ENCODE measurements around the gene AQP5. TPM values are rescaled to one million over a fixed set of nuclear protein-coding genes. Genes with fewer than 3 reads are reported as not detected.

Gene AQP5
- total and polyA plus RNA-seq, 4 donors: 7.5 to 57.1 (median 35.2) TPM

DNA sequence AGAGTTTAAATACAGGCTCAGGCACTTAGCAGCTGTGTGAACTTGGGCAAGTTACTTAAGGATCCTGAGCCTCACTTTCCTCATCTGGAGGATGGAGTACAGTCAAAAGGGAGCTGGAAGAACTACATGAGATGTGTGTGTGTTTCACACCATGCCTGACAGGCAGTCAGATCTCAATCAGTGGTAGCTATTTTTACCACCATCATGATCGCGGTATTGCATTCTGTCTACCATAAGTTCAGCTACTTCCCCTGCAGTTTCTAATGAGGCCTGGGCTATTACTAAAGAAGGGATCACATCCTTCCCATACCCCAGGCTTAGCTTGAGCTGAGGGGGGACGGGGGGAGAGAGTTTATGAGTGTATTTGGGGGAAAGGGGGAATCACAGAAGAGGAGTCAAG lies 18.1 kb downstream of the AQP5 start:
- TF ChIP-seq, protein P1, sequence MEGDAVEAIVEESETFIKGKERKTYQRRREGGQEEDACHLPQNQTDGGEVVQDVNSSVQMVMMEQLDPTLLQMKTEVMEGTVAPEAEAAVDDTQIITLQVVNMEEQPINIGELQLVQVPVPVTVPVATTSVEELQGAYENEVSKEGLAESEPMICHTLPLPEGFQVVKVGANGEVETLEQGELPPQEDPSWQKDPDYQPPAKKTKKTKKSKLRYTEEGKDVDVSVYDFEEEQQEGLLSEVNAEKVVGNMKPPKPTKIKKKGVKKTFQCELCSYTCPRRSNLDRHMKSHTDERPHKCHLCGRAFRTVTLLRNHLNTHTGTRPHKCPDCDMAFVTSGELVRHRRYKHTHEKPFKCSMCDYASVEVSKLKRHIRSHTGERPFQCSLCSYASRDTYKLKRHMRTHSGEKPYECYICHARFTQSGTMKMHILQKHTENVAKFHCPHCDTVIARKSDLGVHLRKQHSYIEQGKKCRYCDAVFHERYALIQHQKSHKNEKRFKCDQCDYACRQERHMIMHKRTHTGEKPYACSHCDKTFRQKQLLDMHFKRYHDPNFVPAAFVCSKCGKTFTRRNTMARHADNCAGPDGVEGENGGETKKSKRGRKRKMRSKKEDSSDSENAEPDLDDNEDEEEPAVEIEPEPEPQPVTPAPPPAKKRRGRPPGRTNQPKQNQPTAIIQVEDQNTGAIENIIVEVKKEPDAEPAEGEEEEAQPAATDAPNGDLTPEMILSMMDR (IDR thresholded peaks at IDR 0.05; ENCODE audit: control extremely low read depth, extremely low read depth): no peak
- WGBS, 2 donors: 76 to 78% methylated on average over 3 of the region's 3 CpGs

DNA sequence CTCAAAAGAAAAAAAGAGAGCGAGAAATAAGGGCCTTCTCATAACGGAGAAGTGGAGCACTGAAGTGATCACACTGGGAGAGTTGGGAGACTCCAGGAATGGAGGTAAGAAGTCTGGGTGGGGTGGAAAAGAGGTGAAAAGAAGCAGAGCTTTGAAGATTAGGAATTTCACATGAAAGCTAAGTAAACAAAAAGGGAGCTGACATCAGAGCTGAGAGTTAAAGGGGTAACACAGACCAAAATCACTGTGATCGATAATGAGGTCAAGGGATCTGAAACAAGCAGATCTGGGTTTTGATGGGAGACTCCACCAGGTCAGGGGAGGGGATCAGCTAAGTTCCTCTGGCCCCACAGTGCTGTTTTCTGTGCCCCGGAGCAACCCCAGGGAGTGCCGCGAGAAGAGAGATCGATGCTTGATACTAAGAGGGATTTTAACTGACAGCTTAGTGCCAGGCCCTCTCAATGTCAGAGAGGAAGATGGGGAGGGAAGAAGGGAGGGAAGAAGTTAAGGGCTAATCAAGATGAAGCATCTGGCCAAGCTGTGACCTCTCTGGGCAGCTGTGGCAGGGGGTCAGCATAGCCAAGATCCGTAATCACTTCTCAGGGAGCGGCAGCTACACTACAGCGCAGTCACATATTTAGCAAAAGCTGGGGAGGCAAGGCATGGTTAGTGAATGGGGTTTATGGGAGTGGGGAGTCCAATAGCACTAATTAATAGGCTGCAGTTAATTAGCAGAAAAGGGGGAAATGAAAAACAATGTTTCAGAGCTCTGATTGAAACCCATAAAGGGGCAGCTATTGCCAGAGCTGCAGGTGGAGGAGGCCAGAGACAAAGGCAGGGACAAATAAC lies 19.1 kb downstream of the AQP5 start:
- Histone ChIP-seq H3K9ac (ENCODE audit: insufficient read depth in 1 of 2, low read length in 2 of 2) (no peak overlapping the region), H3K9me3 (ENCODE audit: control insufficient read depth in 4 of 4, insufficient read depth in 3 of 4, low read length in 3 of 4) (no peaks in the 10 kb centered on the region), H3K27ac (ENCODE audit: low read depth in 1 of 2, low read length in 1 of 2) (no peak overlapping the region), H3K4me3 (no peak overlapping the region), H3K36me3 (ENCODE audit: control insufficient read depth in 4 of 4, insufficient read depth in 4 of 4, low read length in 4 of 4) (no peaks in the 10 kb centered on the region), H3K4me1 (ENCODE audit: control insufficient read depth in 5 of 5, insufficient read depth in 5 of 5, low read length in 5 of 5) (peaks cover 4 to 17% (median 7%) of the 10 kb centered on the region in 5 donors), H3K27me3 (ENCODE audit: control insufficient read depth in 3 of 3, insufficient read depth in 3 of 3, low read length in 2 of 3) (no peaks in the 10 kb centered on the region)
- WGBS, 2 donors: 82 to 89% methylated on average over 10 of the region's 10 CpGs
- DNase-seq: no peak
- TF ChIP-seq, protein P1 (IDR thresholded peaks at IDR 0.05; ENCODE audit: control extremely low read depth, extremely low read depth): no peak
- ATAC-seq (ENCODE audit: insufficient read depth, low FRiP score): no peak

More for the DNA sequence above, 18.1 kb downstream of the AQP5 start:
- no peaks in the 10 kb centered on the region for H3K36me3 ChIP-seq (ENCODE audit: control insufficient read depth in 4 of 4, insufficient read depth in 4 of 4, low read length in 4 of 4)
- no peak overlapping the region for H3K9ac ChIP-seq (ENCODE audit: insufficient read depth in 1 of 2, low read length in 2 of 2)
- H3K27me3 ChIP-seq (ENCODE audit: control insufficient read depth in 3 of 3, insufficient read depth in 3 of 3, low read length in 2 of 3): no peaks in the 10 kb centered on the region
- peaks cover 4 to 18% (median 7%) of the 10 kb centered on the region in 5 donors for H3K4me1 ChIP-seq (ENCODE audit: control insufficient read depth in 5 of 5, insufficient read depth in 5 of 5, low read length in 5 of 5)
- no peaks in the 10 kb centered on the region for H3K9me3 ChIP-seq (ENCODE audit: control insufficient read depth in 4 of 4, insufficient read depth in 3 of 4, low read length in 3 of 4)
- ATAC-seq (ENCODE audit: insufficient read depth, low FRiP score) (no peak), DNase-seq (no peak)
- no peak overlapping the region for H3K27ac ChIP-seq (ENCODE audit: low read depth in 1 of 2, low read length in 1 of 2)
- no peak overlapping the region for H3K4me3 ChIP-seq

DNA sequence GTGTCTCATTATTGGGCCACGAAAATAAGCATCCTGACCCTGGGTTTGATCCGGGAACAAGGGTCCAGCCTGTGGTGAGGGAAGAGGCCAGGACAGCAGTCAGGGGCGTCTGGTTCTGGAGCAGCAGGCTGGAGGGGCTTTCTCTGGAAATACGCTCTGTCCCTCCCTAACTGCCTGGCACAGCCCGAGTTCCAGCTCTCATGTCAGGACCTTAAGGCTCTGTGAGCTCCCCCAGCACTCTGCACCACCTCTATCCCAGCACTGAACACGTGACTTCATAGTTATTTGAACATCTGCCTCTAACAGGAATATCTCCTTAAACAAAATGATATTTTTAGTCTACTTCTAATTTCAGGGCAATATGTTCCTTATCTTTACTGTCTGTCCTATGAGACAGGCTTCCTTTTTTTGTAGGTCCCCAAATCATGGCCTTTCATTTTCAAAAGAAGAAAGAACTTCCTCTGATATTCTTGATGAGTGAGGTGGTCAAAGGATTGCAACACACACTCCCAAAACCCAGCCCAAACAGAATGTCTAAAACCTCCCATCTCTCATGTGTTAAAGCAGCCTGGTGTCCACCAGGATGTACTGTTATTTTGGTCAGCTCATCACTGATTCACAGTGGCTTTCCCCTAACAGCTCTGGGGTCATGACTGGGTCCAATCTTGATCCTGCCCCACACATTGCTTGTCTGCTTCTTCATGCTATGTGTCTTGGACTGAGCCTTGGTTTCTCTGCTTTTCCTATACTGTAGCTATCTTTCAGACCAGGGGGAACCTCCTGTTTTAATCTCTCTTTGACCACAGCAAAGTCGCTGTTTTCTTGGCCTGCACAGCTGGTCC lies 20.8 kb downstream of the AQP5 start:
- 77 to 88% methylated on average over 7 of the region's 7 CpGs for WGBS, 2 donors
- Histone ChIP-seq H3K9ac (ENCODE audit: insufficient read depth in 1 of 2, low read length in 2 of 2) (no peak overlapping the region), H3K27me3 (ENCODE audit: control insufficient read depth in 3 of 3, insufficient read depth in 3 of 3, low read length in 2 of 3) (no peaks in the 10 kb centered on the region), H3K27ac (ENCODE audit: low read depth in 1 of 2, low read length in 1 of 2) (no peak overlapping the region), H3K36me3 (ENCODE audit: control insufficient read depth in 4 of 4, insufficient read depth in 4 of 4, low read length in 4 of 4) (no peaks in the 10 kb centered on the region), H3K9me3 (ENCODE audit: control insufficient read depth in 4 of 4, insufficient read depth in 3 of 4, low read length in 3 of 4) (no peaks in the 10 kb centered on the region), H3K4me3 (no peak overlapping the region), H3K4me1 (ENCODE audit: control insufficient read depth in 5 of 5, insufficient read depth in 5 of 5, low read length in 5 of 5) (peaks cover 4 to 17% (median 7%) of the 10 kb centered on the region in 5 donors)
- TF ChIP-seq, protein P1 (IDR thresholded peaks at IDR 0.05; ENCODE audit: control extremely low read depth, extremely low read depth): no peak
- DNase-seq: no peak
- no peak for ATAC-seq (ENCODE audit: insufficient read depth, low FRiP score)
